Adrenal gland (tissue), 12 donors: ENCODE results near the gene TERB1. TPM values are rescaled to one million over a fixed set of nuclear protein-coding genes. Genes with fewer than 3 reads are reported as not detected.
A peak's percentile ranks its signal among the peaks of the same experiment; 100 is the strongest.

Experiments used
- DNase-seq, 7 donors: peaks; one replicate each; pipeline ENCODE4 v3.0.0-alpha.2; 2019 to 2020
- H3K27ac ChIP-seq, 5 donors: fragments of 200-600 bp; sonication (generic) in 4 of 5; 1 replicate in 3 of 5; 2 replicates in 2 of 5; pipeline versions ENCODE4 v1.5.1 to v1.8.0; 2016 to 2020; ENCODE audit warnings: mild to moderate bottlenecking in 1 of 5
- H3K27me3 ChIP-seq: fragments of 200-600 bp; 2 replicates; pipeline ENCODE4 v1.8.0; 2021
- H3K36me3 ChIP-seq, 2 donors: fragments of 200-600 bp; replicated peaks in 1 of 2; 1 replicate in 1 of 2; 2 replicates in 1 of 2; pipeline versions ENCODE4 v1.5.1 to v1.8.0; 2018 to 2022
- H3K4me1 ChIP-seq, 2 donors: fragments of 200-600 bp; replicated peaks in 1 of 2; 1 replicate in 1 of 2; 2 replicates in 1 of 2; pipeline versions ENCODE4 v1.5.1 to v1.8.0; 2018 to 2021
- H3K4me3 ChIP-seq, 4 donors: fragments of 200-600 bp; sonication (generic) in 3 of 4; one replicate each; pipeline ENCODE4 v1.5.1; 2016 to 2018
- H3K9me3 ChIP-seq, 3 donors: fragments of 200-600 bp; sonication (generic) in 1 of 3; replicated peaks in 1 of 3; 1 replicate in 2 of 3; 2 replicates in 1 of 3; pipeline versions ENCODE4 v1.5.1 to v1.8.0; 2016 to 2021
- CTCF ChIP-seq, 6 experiments: fragments of 450-650 bp in 4 of 6; fragments of 200-600 bp in 2 of 6; sonication (generic) in 1 of 6; IDR thresholded peaks; 1 replicate in 5 of 6; 2 replicates in 1 of 6; pipeline versions ENCODE4 v1.5.1 to v1.8.0; 2016 to 2021; ENCODE audit warnings: antibody characterized with exemption in 6 of 6, mild to moderate bottlenecking in 2 of 6, moderate library complexity in 1 of 6
- POLR2A ChIP-seq, 2 donors: fragments of 450-650 bp; IDR thresholded peaks; one replicate each; pipeline ENCODE4 v1.6.1; 2017; ENCODE audit warnings: antibody characterized with exemption in 2 of 2, mild to moderate bottlenecking in 2 of 2, moderate library complexity in 1 of 2
- WGBS, 4 donors: extraction: QIAGEN DNeasy Blood & Tissue Kit in 2 of 4; methylation state at CpG; one replicate each; pipeline versions ENCODE4 v1.1.5 to v1.1.7; 2013 to 2017; 5-methylcytosine and 5-hydroxymethylcytosine counted together
- intact Hi-C, 2 donors: fragments of 100-400 bp; cut with DNase I; formaldehyde crosslinking; loops; one replicate each; pipeline versions ENCODE4 v1.14.1 to v1.15.0; 2022 to 2023
- polyA plus RNA-seq, 3 donors: library from polyadenylated mRNA; stranded (reverse); fragments of 200-250 nt in 2 of 3; fragments of 350-450 nt in 1 of 3; fragmentation: Illumina TruSeq in 1 of 3; extraction: RNeasy Lipid Tissue Mini Kit (QIAGEN cat#74804) in 1 of 3; gene quantifications; one replicate each; pipeline ENCODE4 v1.2.3, GENCODE V29; 2013 to 2014
- total RNA-seq, 9 donors: library from RNA; depleted of rRNA in 4 of 9; stranded (reverse); fragments of >200 nt in 4 of 9; fragments of 120-200 nt in 1 of 9; fragmentation: NEBNext Ultra II Directional in 1 of 9; extraction: Animal tissue kit (Norgen Biotek cat#: 25700) in 1 of 9; gene quantifications; one replicate each; pipeline versions ENCODE4 v1.1.0 to v1.2.4, GENCODE V29; 2013 to 2023
- donor health status: healthy with polysubstance abuse.
- donor health status: Bipolar disorder and iron deficiency.
- donor health status: DM: yes; HTN: yes; CAD: no.
- donor health status: DM: no; HTN: no; CAD: no.
- donor health status: DM: no; HTN: no; CAD: no.
- donor health status: DM: yes; HTN: yes; CAD: no.

Gene TERB1
- total and polyA plus RNA-seq, 12 donors: 0.06 TPM; not detected in 11

- Histone ChIP-seq H3K4me3 (no peak overlapping the region), H3K9me3 (no peaks in the 10 kb centered on the region), H3K27ac (peak overlapping the region in 4 of 5 donors; percentile 67 to 80 (median 70)), H3K4me1 (peaks cover 21 to 41% of the 10 kb centered on the region in 2 donors), H3K36me3 (peaks cover 0 to 65% of the 10 kb centered on the region in 2 donors), H3K27me3 (no peaks in the 10 kb centered on the region)
- TF ChIP-seq POLR2A (IDR thresholded peaks at IDR 0.05): no peak
- TF ChIP-seq CTCF (IDR thresholded peaks at IDR 0.05): no peak
- intact Hi-C loops: no loop called here
- WGBS, 4 donors: 47 to 56% (median 52%) methylated on average over 10 of the region's 10 CpGs
- no peak for DNase-seq
Measured at GRCh38 chr16:66741950-66742808, 59.2 kb downstream of the TERB1 start.

- H3K27ac ChIP-seq: peak overlapping the region; percentile 62 to 83 (median 67)
- peaks cover 21 to 41% of the 10 kb centered on the region in 2 donors for H3K4me1 ChIP-seq
Measured at GRCh38 chr16:66741169-66741900, 60.0 kb downstream of the TERB1 start.

DNA sequence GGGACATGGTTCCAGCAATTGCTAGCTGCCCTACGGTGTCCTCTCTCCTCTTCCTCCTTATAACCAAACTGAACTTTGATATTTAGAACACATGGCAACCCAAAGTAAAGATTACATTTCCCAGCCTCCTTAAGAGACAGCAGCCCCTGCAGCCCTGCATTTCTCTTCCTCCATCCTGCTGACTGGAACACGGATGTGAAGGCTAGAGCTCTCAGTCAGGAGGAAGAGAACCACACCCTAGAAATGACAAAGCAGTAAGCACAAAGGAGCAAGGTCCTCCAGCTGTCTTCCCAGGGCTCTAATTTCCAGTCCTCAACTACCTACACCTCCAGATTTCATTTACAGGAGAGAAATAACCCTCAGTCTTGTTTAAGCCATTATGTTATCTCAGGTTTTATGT lies 60.9 kb downstream of the TERB1 start:
- H3K36me3 ChIP-seq: peaks cover 0 to 62% of the 10 kb centered on the region in 2 donors
- intact Hi-C loops: no loop called here
- TF ChIP-seq CTCF (IDR thresholded peaks at IDR 0.05): no peak
- TF ChIP-seq POLR2A (IDR thresholded peaks at IDR 0.05): no peak
- peaks cover 21 to 41% of the 10 kb centered on the region in 2 donors for H3K4me1 ChIP-seq
- 45 to 60% (median 50%) methylated on average over 2 of the region's 2 CpGs for WGBS, 4 donors
- no peaks in the 10 kb centered on the region for H3K9me3 ChIP-seq
- no peak overlapping the region for H3K4me3 ChIP-seq
- no peak for DNase-seq
- peak overlapping the region in 4 of 5 donors; percentile 62 to 83 (median 74) for H3K27ac ChIP-seq
- H3K27me3 ChIP-seq: no peaks in the 10 kb centered on the region

More at GRCh38 chr16:66741169-66741900, 60.0 kb downstream of the TERB1 start:
- no peaks in the 10 kb centered on the region for H3K27me3 ChIP-seq
- peak; percentile 93 to 98 (median 95) for DNase-seq
- TF ChIP-seq CTCF (IDR thresholded peaks at IDR 0.05): no peak
- no peak for TF ChIP-seq POLR2A (IDR thresholded peaks at IDR 0.05)
- intact Hi-C loops: no loop called here
- H3K9me3 ChIP-seq: no peaks in the 10 kb centered on the region
- WGBS, 4 donors: 21 to 28% (median 25%) methylated on average over 10 of the region's 10 CpGs
- peaks cover 0 to 62% of the 10 kb centered on the region in 2 donors for H3K36me3 ChIP-seq
- H3K4me3 ChIP-seq: no peak overlapping the region

GRCh38 chr16:66740010-66740409 lies 61.4 kb downstream of the TERB1 start:
- H3K27ac ChIP-seq: peak overlapping the region in 2 of 5 donors; percentile 80 to 83
- H3K4me1 ChIP-seq: peaks cover 21 to 41% of the 10 kb centered on the region in 2 donors

More at GRCh38 chr16:66740010-66740409, 61.4 kb downstream of the TERB1 start:
- no peaks in the 10 kb centered on the region for H3K9me3 ChIP-seq
- TF ChIP-seq CTCF (IDR thresholded peaks at IDR 0.05): peak; percentile 13 to 59 (median 40)
- TF ChIP-seq POLR2A (IDR thresholded peaks at IDR 0.05): no peak
- H3K36me3 ChIP-seq: peaks cover 0 to 64% of the 10 kb centered on the region in 2 donors
- DNase-seq: peak in 2 of 7 donors; percentile 24 to 39
- H3K4me3 ChIP-seq: no peak overlapping the region
- no peaks in the 10 kb centered on the region for H3K27me3 ChIP-seq
- 45 to 60% (median 49%) methylated on average over 2 of the region's 2 CpGs for WGBS, 4 donors
- intact Hi-C loops: no loop called here
